Neural cell (in vitro differentiated cells): Measurements from ENCODE around the gene ERP44.

Experiments
- EP300 ChIP-seq: fragments of 450-650 bp; conservative IDR thresholded peaks from 2 replicates; pipeline ENCODE4 v1.6.1; 2014; ENCODE audit warnings: antibody characterized with exemption, mild to moderate bottlenecking, moderate library complexity; ENCODE audit not compliant: poor library complexity, severe bottlenecking
- EZH2 ChIP-seq: fragments of 200-600, 300-800 bp; shearing (Covaris generic), sonication (generic); IDR thresholded peaks from 2 replicates; pipeline ENCODE4 v1.6.1; 2014; ENCODE audit warnings: antibody characterized with exemption, low read length, borderline replicate concordance, mild to moderate bottlenecking; ENCODE audit not compliant: insufficient read depth, poor library complexity, severe bottlenecking
- POLR2AphosphoS5 ChIP-seq: IDR thresholded peaks from 2 replicates; pipeline ENCODE4 v1.6.1; 2012
- RAD21 ChIP-seq: fragments of 450-650 bp; conservative IDR thresholded peaks from 2 replicates; pipeline ENCODE4 v1.6.1; 2014; ENCODE audit warnings: antibody characterized with exemption, mild to moderate bottlenecking, moderate library complexity
- SMC3 ChIP-seq: fragments of 450-650 bp; conservative IDR thresholded peaks from 2 replicates; pipeline ENCODE4 v1.6.1; 2014; ENCODE audit warnings: antibody characterized with exemption, mild to moderate bottlenecking, moderate library complexity; ENCODE audit not compliant: poor library complexity
- TF ChIP-seq, protein P1 (sequence below): fragments of 450-650 bp; IDR thresholded peaks from 2 replicates; pipeline ENCODE4 v1.5.1; 2014; ENCODE audit warnings: antibody characterized with exemption, mild to moderate bottlenecking, moderate library complexity; ENCODE audit not compliant: poor library complexity, severe bottlenecking
- TF ChIP-seq, protein P2 (sequence below): IDR thresholded peaks from 2 replicates; pipeline ENCODE4 v1.6.1; 2012; ENCODE audit warnings: borderline replicate concordance

DNA sequence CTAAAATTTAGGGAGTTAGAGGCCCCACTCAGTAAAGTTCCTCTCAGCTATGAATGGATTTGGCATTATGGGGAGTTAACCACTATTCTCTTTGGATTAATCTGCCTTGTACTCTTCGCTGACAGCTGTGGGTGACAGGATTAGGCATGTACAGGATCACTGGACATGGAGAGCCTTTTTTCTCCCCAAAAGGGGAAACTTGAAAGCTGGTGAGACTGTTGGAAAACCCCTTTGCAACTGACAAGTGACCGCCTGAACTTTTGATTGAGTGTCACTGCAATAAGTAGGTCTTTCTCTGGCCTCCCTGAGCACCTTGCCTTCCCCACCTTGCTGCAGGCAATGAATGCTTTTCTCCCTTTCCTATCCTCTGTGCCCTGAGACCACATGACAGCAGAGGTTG lies 68.3 kb downstream of the ERP44 start:
- TF ChIP-seq EZH2 (no peak), RAD21 (no peak), POLR2AphosphoS5 (no peak), SMC3 (no peak), EP300 (no peak)
- TF ChIP-seq, protein P1, sequence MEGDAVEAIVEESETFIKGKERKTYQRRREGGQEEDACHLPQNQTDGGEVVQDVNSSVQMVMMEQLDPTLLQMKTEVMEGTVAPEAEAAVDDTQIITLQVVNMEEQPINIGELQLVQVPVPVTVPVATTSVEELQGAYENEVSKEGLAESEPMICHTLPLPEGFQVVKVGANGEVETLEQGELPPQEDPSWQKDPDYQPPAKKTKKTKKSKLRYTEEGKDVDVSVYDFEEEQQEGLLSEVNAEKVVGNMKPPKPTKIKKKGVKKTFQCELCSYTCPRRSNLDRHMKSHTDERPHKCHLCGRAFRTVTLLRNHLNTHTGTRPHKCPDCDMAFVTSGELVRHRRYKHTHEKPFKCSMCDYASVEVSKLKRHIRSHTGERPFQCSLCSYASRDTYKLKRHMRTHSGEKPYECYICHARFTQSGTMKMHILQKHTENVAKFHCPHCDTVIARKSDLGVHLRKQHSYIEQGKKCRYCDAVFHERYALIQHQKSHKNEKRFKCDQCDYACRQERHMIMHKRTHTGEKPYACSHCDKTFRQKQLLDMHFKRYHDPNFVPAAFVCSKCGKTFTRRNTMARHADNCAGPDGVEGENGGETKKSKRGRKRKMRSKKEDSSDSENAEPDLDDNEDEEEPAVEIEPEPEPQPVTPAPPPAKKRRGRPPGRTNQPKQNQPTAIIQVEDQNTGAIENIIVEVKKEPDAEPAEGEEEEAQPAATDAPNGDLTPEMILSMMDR: no peak
- TF ChIP-seq, protein P2, sequence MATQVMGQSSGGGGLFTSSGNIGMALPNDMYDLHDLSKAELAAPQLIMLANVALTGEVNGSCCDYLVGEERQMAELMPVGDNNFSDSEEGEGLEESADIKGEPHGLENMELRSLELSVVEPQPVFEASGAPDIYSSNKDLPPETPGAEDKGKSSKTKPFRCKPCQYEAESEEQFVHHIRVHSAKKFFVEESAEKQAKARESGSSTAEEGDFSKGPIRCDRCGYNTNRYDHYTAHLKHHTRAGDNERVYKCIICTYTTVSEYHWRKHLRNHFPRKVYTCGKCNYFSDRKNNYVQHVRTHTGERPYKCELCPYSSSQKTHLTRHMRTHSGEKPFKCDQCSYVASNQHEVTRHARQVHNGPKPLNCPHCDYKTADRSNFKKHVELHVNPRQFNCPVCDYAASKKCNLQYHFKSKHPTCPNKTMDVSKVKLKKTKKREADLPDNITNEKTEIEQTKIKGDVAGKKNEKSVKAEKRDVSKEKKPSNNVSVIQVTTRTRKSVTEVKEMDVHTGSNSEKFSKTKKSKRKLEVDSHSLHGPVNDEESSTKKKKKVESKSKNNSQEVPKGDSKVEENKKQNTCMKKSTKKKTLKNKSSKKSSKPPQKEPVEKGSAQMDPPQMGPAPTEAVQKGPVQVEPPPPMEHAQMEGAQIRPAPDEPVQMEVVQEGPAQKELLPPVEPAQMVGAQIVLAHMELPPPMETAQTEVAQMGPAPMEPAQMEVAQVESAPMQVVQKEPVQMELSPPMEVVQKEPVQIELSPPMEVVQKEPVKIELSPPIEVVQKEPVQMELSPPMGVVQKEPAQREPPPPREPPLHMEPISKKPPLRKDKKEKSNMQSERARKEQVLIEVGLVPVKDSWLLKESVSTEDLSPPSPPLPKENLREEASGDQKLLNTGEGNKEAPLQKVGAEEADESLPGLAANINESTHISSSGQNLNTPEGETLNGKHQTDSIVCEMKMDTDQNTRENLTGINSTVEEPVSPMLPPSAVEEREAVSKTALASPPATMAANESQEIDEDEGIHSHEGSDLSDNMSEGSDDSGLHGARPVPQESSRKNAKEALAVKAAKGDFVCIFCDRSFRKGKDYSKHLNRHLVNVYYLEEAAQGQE: no peak
